ENCODE data around the gene RHOC.
A peak's percentile ranks its signal among the peaks of the same experiment; 100 is the strongest.
"Not testable (repeated sequence)": the region's sequence is repeated elsewhere in the genome, so short reads cannot be mapped to it uniquely, and the experiment has no call there.

Gene RHOC

DNA sequence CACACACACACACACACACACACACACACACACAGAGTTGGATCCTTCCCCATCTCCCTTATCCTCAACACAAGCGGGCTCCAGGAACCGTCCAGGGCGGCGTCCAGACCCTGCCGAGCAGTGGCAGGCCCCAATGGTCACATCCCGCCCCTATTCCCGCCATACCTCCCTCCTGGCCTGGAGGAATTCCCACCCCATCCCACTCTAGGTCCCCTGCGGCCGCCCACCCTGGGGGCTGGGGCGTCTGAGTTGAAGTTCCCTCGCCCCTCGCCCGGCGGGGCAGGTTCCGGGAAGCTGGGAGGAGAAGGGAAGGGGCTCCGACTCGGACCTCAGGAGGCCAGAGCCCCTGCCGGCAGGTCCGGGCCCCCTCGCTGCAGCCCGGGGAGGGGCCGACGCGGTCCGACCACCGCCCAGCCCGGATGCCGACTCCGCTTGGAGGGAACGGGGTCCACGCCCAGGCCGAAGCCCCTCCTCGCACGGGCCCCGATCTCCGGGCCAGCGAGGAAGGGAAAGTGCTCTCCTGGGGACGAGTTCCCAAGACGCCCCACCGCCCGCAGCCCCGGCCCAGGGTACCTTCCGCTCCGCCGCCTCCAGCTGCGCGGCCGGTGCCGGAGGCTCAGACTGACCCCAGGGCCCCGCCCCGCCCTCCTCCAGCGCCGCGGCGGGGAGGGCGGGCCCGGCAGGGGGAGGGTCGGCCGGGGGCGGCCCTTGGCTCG is at the start of gene RHOC:
RHOC (minus strand) TSS at position 623 of the 716 bp plus-strand sequence. CDS start 3,328 bp downstream, outside the sequence.
- peak; percentile 39 for DNase-seq

DNA sequence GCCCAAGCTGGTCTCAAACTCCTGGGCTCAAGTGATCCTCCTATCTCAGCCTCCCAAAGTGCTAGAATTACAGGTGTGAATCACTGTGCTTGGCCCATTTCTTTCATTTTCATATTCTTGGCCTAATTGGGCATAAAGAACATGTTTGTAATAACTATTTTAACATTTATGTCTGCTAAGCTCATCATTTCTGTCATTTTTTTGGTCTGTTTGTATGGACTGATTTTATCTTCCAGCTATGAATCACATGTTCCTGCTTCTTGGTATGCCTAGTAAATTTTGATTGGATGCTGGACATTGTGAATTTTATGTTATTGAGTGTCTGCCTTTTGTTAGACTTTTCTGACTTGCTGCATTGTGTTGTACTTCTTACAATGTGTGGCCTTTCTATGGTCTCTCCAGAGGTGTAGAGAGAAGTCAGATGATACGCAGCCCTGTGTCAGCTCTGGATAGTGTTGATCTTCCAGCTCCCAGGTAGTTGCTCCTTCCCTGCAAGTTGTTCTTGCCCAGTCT is 47.2 kb upstream of the RHOC start:
- DNase-seq: no peak

DNA sequence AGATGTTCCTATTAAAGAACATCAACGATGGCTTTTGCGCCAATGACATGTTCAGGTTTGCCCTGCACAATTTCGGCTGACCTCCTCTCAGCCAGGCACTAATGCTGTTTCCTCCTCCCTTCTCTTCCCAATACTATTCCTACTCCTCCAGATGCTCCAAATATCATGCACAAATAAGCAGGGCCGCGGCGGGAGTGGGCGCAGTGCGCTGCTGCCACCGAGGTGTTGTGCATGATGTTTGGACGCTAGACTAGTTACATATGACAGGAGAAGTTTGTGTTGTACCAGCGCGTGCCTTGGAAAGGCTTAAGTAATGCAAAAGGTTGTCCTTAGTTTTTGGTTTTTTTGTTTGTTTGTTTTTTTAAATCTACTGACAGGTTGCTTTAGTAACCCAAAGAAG is 41.5 kb upstream of the RHOC start:
- DNase-seq: no peak

DNA sequence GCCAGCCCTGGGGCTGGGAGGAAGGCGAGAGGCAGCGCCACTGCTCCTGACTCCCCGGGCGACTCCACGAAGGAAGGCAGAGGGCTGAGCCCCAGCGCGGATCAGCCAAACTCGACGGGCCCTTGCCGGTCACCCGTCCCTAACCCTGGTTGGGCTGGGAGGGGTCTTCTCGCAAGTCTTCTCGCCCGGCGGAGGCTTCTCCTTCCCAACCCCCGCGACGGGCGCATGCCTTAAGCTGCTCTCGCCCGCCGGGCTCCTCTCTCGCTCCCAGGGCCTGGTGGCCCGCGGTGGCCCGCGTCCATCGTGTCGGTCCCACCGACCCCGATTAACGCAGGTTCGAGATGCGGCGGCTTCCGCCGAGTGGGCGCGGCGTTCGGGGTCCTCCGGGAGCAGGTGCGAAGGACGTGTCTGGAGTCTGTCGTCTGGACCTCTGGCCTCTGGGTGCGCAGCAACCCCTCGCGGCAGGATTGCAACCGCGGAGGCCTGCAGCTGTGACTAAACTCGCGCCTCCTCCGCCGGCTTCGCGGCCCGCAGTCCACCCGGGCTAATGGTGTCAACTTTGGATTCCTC is 37.2 kb upstream of the RHOC start:
- no peak for DNase-seq

DNA sequence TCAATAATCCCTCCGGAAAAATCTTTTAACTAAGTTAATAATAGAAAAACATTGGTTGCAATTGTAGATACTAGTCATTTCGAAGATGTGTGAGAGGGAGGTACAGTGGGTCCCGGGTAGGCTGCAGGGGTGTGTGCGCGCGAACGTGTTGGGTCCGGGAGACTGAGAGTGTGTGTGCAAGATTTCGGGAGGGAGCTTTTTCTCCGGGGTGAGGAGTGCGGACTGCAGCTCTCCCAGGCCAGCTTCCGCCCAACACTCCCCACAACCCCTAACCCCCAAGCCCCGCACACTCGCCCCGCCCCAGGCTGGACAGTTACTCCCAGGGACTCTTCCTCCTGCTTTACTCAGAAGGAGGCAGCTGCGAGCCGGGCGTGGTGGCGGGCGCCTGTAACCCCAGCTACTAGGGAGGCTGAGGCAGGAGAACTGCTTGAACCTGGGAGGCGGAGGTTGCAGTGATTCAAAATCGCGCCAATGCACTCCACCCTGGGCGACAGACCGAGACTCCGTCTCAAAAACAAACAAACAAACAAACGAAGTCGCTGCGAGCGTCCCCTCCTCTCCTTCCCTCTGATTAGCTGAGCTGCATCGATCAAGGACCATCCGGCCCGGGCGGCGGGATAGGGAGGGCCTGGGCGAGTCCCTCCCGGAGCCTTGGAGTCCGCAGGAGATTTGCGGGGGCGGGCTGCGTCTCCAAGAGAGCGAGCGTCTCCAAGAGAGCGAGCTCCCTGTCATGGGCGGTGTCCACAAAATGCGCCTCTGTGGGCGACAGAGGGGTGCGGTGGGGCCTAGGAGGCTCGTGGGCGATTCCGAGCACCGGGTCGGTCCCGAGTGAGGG is 36.5 kb upstream of the RHOC start:
- DNase-seq: no peak

DNA sequence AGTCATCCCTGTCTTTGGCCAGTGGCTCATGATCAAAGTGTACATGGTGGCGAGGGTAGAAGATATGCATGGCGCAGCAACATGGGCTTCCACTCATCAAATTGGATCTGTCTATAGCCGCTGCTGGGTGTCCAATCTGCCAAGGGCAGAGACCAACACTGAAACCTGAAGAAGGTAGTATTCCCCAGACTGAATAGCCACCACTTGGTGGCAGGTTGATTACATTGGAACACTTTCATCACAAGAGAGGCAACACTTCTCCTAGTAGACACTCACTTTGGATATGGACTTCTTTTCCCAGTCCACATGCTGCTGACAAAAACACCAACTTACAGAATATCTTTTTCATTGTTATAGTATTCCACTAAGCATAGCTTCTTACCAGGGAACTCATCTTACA is 30.6 kb upstream of the RHOC start:
- DNase-seq: no peak

DNA sequence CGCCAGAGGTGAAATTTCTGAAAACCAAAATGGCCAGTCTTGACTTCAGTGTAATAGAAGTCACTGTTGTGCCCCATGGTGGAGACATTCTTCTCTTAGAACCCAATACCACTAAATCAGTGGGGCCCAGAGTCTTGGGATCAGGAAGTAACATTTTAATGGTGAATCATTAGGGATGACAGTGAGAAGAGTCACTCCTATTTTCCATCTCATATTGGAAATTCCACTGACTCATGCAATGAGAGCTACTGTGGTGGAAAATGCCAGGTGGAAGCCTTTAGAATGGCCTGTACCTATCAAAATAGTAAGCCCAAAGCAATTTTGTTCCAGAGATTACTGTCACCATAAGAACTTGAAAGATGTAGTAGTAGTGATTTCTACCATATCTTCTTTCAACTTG is 28.8 kb upstream of the RHOC start:
- DNase-seq: no peak

DNA sequence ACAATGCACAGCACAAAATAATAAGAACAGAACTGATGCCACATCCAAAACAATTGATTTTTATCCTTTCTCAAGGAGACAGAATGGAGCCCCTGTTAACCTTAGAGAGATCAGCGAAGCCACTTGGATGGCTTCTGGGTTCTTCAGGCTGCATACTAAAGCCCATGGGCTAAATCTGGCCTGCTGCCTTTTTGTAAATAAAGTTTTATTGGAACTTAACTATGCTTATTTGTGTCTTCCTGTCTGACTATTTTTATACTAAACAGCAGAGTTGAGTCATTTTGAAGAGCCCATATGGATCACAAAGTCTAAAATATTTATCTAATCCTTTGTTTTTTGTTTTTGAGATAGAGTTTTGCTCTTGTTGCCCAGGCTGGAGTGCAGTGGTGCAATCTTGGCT is 24.5 kb upstream of the RHOC start:
- DNase-seq: no peak

DNA sequence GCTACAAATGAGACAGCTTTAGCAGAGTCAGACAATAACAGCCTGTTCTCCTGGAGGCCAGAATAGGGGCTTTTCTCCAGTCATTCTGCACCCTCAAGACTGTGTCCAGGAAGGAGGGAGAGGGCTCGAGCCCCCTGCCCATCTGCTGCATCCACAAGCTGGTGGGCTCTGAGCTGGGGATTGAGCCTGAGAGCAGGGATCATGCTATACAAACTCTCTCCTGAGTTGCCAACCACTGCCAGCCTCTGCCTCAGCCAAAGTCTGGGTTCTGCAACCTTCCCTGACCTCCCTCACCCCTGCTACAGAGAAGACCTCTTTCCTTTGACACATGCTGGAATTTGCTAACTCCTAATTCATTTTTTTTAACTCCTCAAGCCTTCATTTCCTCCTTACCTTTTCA is 23.0 kb upstream of the RHOC start:
- DNase-seq: no peak

DNA sequence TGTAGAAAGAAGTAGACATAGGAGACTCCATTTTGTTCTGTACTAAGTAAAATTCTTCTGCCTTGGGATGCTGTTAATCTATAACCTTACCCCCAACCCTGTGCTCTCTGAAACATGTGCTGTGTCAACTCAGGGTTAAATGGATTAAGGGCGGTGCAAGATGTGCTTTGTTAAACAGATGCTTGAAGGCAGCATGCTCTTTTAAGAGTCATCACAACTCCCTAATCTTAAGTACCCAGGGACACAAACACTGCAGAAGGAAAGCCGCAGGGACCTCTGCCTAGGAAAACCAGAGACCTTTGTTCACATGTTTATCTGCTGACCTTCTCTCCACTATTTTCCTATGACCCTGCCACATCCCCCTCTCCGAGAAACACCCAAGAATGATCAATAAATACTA is 22.1 kb upstream of the RHOC start:
- DNase-seq: not testable (repeated sequence)

DNA sequence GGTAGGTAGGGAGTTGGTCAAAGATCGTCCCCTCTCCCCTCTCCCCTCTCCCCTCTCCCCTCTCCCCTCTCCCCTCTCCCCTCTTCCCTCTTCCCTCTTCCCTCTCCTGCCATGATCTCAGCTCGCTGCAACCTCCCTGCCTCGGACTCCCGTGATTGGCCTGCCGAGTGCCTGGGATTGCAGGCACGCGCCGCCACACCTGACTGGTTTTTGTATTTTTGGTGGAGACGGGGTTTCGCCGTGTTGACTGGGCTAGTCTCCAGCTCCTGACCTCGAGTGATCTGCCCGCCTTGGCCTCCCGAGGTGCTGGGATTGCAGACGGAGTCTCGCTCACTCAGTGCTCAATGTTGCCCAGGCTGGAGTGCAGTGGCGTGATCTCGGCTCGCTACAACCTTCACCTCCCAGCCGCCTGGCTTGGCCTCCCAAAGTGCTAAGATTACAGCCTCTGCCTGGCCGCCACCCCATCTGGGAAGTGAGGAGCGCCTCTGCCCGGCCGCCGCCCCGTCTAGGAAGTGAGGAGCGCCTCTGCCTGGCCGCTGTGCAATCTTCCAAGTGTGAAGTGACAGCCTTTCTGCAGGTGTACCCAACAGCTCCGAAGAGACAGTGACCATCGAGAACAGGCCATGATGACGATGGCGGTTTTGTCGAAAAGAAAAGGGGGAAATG is 21.5 kb upstream of the RHOC start:
- DNase-seq: not testable (repeated sequence)

DNA sequence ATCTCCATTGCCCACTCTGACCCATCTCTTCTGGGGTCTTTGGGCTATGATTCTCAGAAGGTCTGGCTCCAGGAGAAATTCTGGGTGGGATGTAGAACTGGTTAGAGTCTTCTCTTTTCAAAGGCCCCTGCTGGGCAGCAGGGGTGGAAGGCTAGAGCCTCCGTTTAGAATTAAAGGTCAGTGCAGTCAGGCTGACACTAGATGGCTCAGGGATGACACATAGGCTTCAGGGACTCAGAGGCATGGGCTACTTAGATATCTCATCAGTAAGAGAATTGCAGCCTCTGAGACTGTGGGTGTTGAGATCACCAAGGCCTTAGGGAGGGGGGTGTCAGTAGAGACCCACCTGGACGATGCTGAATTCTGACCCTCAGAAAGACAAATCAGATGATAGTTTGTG is 20.8 kb upstream of the RHOC start:
- DNase-seq: no peak

DNA sequence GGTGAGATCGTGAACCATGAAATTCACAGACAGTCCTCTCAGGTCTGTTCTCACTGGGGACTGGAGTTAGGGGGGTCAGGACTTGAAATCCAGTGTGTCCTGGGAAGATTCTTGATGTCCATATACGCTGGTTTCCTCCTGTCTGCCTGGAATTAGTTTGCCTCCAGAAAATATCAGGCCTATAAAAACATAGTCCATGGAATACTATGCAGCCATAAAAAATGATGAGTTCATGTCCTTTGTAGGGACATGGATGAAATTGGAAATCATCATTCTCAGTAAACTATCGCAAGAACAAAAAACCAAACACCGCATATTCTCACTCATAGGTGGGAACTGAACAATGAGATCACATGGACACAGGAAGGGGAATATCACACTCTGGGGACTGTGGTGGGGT is 17.3 kb upstream of the RHOC start:
- not testable (repeated sequence) for DNase-seq

DNA sequence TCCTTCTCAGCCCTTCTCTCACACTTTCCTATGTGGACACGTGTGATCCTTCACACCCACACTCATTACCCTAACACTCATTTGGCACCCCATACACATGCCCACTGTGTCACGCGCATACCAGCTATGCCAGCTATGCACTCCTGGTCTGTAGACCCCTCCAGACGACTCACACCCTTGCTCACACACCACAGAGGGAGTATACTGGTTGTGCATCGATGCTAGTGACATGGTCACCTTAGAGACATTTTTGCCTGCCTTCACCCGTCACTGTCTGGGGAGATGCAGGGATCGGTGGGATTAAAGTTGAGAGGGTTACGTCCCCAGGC is 16.5 kb upstream of the RHOC start:
- DNase-seq: no peak

DNA sequence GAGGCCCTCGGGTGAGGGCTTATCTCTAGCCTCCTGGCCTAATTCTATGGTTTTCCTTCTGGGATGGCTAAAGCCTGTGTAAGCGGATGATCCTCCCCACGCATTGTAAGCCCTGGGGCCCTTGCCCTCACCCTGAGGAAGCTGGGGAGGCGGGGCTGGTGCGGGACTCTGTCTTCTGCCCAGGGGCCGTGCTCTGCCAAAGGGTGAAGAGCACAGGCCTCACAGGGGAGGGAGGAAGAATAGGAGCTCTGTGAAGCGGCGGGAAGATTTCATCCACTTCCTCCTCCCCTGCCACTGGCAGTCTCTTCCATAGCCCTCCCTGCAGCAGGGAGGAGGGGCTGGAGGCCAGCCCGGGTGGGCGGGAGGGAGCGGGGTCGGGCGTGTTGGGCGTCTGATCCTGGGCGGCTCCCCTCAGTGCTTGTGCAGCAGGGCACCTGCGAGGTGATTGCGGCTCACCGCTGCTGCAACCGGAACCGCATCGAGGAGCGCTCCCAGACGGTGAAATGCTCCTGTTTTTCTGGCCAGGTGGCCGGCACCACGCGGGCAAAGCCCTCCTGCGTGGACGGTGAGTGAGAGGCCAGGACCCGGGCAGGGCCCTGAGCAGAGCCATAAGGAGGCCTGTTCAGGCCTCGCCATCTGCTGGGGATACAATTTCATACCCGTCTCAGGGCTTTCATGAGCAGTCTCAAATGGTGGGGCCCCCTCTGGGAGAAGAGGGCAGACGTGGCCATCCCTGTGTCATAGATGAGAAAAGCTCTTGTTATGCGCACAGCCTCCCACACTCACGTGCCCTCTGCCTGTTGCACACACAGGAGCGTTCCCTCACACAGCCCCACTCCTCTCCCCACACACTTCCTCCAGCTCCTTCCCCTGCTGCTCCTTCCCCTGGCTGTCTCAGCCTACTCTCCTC is 15.9 kb upstream of the RHOC start:
- DNase-seq: no peak

DNA sequence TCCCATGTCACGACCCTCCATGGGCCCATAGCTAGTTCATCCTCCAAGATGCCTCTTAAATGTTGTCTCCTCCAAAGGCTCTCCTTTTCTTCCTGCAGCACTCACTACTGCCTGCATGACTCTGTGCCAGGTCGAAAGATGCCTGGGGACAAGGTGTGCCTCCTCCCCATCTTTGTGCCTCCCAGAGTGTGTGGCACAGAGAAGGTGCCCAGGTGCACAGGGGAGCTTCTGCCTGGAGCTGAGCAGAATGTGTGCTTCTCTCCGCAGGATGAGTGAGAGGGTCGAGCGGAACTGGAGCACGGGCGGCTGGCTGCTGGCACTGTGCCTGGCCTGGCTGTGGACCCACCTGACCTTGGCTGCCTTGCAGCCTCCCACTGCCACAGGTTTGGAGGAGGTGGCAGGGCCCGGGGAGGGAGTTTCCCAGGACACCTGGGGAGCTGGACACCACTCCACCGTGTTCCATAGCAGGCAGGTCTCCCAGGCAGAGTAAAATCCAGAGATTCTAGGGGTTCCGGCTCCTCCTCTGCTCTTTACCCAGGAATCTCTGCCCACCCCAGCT is 15.1 kb upstream of the RHOC start:
- no peak for DNase-seq

DNA sequence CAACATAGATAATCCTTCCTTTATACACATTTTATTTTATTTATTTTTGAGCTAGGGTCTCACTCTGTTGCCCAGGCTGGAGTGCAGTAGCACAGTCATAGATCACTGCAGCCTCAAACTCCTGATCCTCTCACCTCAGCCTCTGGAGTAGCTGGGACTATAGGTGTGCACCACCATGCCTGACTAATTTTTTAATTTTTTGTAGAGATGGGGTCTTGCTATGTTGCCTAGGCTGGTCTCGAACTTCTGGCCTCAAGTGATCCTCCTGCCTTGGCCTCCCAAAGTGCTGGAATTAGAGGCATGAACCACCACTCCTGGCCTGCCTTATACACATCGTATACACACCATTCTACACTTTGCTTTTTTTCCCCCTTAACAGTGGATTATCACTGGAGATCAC is 14.4 kb upstream of the RHOC start:
- not testable (repeated sequence) for DNase-seq

DNA sequence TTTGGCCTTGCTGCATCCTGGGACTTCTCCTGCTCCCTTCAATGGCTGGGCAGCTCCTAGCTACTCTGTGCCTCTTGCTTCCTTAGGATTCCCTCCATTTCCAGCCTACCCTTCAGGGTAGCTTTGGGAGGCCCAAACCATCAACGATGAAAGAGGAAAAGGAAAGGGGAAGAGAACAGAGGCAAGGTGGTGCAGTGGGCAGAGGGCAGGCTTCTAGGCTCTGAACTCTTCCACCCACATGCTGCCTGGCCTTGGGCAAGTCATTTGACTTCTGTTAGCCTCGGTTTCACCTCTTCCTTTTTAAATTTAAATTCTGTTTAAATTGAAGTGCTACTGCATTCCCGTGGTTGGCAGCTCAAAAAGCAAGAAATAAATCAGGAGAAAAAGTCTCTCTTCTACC is 13.9 kb upstream of the RHOC start:
- no peak for DNase-seq

DNA sequence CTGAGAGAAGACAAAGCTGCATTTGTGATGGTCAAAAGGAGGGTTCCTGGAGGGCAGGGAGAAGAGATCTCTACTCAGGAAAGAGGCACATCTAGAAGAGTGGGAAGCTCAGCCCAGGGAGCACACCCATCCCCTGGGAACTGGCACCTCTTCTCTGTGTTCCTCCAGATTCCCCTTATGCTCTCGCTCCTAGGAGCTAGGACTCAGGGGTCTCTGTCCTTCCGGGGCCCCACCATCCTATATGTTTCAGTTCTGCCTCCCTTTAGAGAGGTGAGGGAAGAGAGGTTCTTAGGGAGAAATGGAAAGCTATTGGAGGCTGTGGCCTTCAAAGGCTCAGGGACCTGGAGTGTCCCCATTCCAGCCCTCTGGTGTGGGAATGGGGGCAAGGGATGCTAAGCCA is 12.8 kb upstream of the RHOC start:
- DNase-seq: no peak

DNA sequence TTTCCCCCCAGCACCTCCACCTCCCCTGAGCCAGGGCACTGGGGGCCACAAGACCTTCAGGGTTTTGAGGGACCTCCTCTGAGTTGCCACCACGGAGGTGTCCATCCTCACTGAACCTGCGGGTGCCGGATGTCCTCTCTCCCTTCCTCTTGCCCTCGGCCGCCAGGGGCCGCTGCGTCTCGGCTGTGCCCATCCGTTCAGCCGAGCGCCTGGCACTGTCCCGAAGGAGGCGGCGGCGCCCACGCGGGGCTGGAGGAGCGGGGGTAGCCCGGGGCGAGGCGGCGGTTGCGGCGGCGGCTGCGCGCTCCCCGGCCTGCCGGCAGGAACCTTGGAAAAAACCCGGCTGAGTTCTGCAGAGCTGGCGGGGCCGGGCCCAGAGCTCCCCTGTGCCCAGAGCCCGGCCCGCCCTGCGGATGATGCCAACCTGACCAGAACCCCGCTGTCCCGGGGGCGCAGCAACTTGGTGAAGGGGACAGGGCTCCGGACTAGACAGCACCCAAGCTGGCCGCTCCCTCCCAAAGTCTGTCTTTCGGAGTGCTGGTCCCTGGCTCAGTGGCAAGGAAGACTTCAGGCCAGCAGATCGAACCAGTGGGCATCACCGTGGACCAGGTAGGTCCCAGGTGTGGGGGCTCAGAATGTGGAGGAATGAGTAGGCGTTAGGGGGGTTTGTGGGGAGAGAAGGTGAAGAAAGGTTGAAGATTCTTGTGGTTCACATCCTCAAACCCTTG is 11.9 kb upstream of the RHOC start:
- DNase-seq: peak; percentile 71

DNA sequence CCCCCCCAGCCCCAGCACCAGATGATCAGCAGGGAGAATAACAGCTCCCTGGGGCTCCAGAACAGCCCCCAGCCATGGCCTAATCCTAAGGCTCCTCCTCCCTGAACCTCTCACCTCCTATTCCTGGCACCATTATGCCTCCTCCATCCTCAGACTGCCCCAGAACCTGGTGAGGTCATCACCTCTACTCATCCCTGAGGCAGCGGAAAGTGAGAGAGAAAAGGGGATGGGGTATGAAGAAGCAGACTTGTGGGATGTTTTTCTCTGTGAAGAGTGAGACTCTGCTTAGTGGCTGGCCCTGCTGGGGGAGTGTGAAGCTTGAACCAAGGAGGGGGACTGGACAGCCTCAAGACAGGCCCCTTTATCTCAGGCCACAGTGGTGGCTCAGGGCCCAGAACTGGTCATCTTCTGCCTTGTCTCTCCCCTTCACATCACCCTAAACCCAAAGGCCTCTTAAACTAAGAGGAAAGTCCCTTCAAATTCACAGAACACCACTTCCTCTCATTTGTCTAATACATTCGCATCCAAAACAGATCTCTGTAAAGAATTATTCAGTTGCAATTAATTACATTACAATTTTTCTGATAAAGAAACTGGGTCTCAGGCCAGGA is 10.4 kb upstream of the RHOC start:
- DNase-seq: no peak

Measured in activated CD8-positive, alpha-beta memory T cell treated with anti-CD3 and anti-CD28 coated beads, Interleukin-2, amount 50 U/mL, for 4 hours (primary cell).